ENCODE measurements around the gene VEZF1.

The VEZF1 gene

GRCh38 chr17:57982452-57983170, 5.4 kb downstream of the VEZF1 start:
- peaks cover 24% of the 10 kb centered on the region for H4K20me1 ChIP-seq (ENCODE audit: control insufficient read depth, insufficient read depth, low read depth, low read length)

GRCh38 chr17:57980522-57980921, 7.5 kb downstream of the VEZF1 start:
- H4K20me1 ChIP-seq (ENCODE audit: control insufficient read depth, insufficient read depth, low read depth, low read length) = peaks cover 14% of the 10 kb centered on the region
- peaks cover 9% of the 10 kb centered on the region for H3K4me1 ChIP-seq (ENCODE audit: control insufficient read depth, low read length)
- H3K79me2 ChIP-seq (ENCODE audit: control insufficient read depth, low read length) = peaks cover 42% of the 10 kb centered on the region
- H3K4me3 ChIP-seq (ENCODE audit: low read length) = no peak overlapping the region
- no peak overlapping the region for H3K4me2 ChIP-seq (ENCODE audit: low read length)
- no peaks in the 10 kb centered on the region for H3K9me3 ChIP-seq (ENCODE audit: control insufficient read depth, insufficient read depth, low read length)
- H3K27ac ChIP-seq (ENCODE audit: low read depth, low read length) = no peak overlapping the region
- TF ChIP-seq CTCF (IDR thresholded peaks at IDR 0.05; ENCODE audit: low read depth, low read length, poor library complexity, severe bottlenecking) (no peak), EZH2phosphoT487 (IDR thresholded peaks at IDR 0.05; ENCODE audit: borderline replicate concordance, low read length) (no peak)
- no peaks in the 10 kb centered on the region for H3F3A ChIP-seq (ENCODE audit: control insufficient read depth, insufficient read depth)
- H3K27me3 ChIP-seq (ENCODE audit: control insufficient read depth, low read length) = no peaks in the 10 kb centered on the region
- peaks cover 96% of the 10 kb centered on the region for H3K36me3 ChIP-seq (ENCODE audit: control insufficient read depth, low read length)
- no peaks in the 10 kb centered on the region for H3K9me2 ChIP-seq (replicated peaks; ENCODE audit: control insufficient read depth, low read length)

More at GRCh38 chr17:57982452-57983170, 5.4 kb downstream of the VEZF1 start:
- H3K4me1 ChIP-seq (ENCODE audit: control insufficient read depth, low read length) = peaks cover 22% of the 10 kb centered on the region
- peaks cover 88% of the 10 kb centered on the region for H3K36me3 ChIP-seq (ENCODE audit: control insufficient read depth, low read length)
- peaks cover 63% of the 10 kb centered on the region for H3K79me2 ChIP-seq (ENCODE audit: control insufficient read depth, low read length)
- no peaks in the 10 kb centered on the region for H3K9me3 ChIP-seq (ENCODE audit: control insufficient read depth, insufficient read depth, low read length)
- H3F3A ChIP-seq (ENCODE audit: control insufficient read depth, insufficient read depth) = no peaks in the 10 kb centered on the region
- no peaks in the 10 kb centered on the region for H3K9me2 ChIP-seq (replicated peaks; ENCODE audit: control insufficient read depth, low read length)
- no peak overlapping the region for H3K4me3 ChIP-seq (ENCODE audit: low read length)
- no peaks in the 10 kb centered on the region for H3K27me3 ChIP-seq (ENCODE audit: control insufficient read depth, low read length)
- no peak overlapping the region for H3K27ac ChIP-seq (ENCODE audit: low read depth, low read length)
- H3K4me2 ChIP-seq (ENCODE audit: low read length) = no peak overlapping the region
- TF ChIP-seq EZH2phosphoT487 (IDR thresholded peaks at IDR 0.05; ENCODE audit: borderline replicate concordance, low read length) (no peak), CTCF (IDR thresholded peaks at IDR 0.05; ENCODE audit: low read depth, low read length, poor library complexity, severe bottlenecking) (no peak)

GRCh38 chr17:57979076-57979475, 9.0 kb downstream of the VEZF1 start:
- no peaks in the 10 kb centered on the region for H3K9me3 ChIP-seq (ENCODE audit: control insufficient read depth, insufficient read depth, low read length)
- TF ChIP-seq CTCF (IDR thresholded peaks at IDR 0.05; ENCODE audit: low read depth, low read length, poor library complexity, severe bottlenecking) = no peak
- TF ChIP-seq EZH2phosphoT487 (IDR thresholded peaks at IDR 0.05; ENCODE audit: borderline replicate concordance, low read length) = no peak
- H3K27ac ChIP-seq (ENCODE audit: low read depth, low read length) = no peak overlapping the region
- H3K9me2 ChIP-seq (replicated peaks; ENCODE audit: control insufficient read depth, low read length) = no peaks in the 10 kb centered on the region
- peaks cover 95% of the 10 kb centered on the region for H3K36me3 ChIP-seq (ENCODE audit: control insufficient read depth, low read length)
- no peak overlapping the region for H3K4me2 ChIP-seq (ENCODE audit: low read length)
- H3K4me1 ChIP-seq (ENCODE audit: control insufficient read depth, low read length) = no peaks in the 10 kb centered on the region
- H4K20me1 ChIP-seq (ENCODE audit: control insufficient read depth, insufficient read depth, low read depth, low read length) = 0 out of 2 replicates have a peak, but pooled peaks cover 9% of the 10 kb centered on the region
- no peak overlapping the region for H3K4me3 ChIP-seq (ENCODE audit: low read length)
- H3F3A ChIP-seq (ENCODE audit: control insufficient read depth, insufficient read depth) = no peaks in the 10 kb centered on the region
- H3K79me2 ChIP-seq (ENCODE audit: control insufficient read depth, low read length) = peaks cover 28% of the 10 kb centered on the region
- H3K27me3 ChIP-seq (ENCODE audit: control insufficient read depth, low read length) = no peaks in the 10 kb centered on the region

Measured in DOHH2 (cell line).